Kidney (tissue), 14 donors: ENCODE measurements around the gene GPATCH8. TPM values are rescaled to one million over a fixed set of nuclear protein-coding genes. Genes with fewer than 3 reads are reported as not detected.

ENCODE experiments used
- DNase-seq, 5 donors: peaks; one replicate each; pipeline ENCODE4 v3.0.0-alpha.2; 2013 to 2020
- FAIRE-seq: peaks from 2 replicates; lab custom pipeline; 2012; peaks lifted over from hg19 to GRCh38; lab: Jason Lieb, UNC
- H3K27ac ChIP-seq, 2 donors: one replicate each; pipeline ENCODE4 v1.7.0; 2013; ENCODE audit warnings: low read depth in 2 of 2, low read length in 2 of 2, inconsistent platforms in 1 of 2
- H3K27me3 ChIP-seq: one replicate; pipeline ENCODE4 v1.7.1; 2013; ENCODE audit warnings: low read length, inconsistent platforms; ENCODE audit not compliant: control insufficient read depth, insufficient read depth
- H3K36me3 ChIP-seq, 3 donors: one replicate each; pipeline versions ENCODE4 v1.7.0 to v1.7.1; 2013; ENCODE audit warnings: low read length in 3 of 3, control low read depth in 1 of 3, inconsistent platforms in 1 of 3; ENCODE audit not compliant: insufficient read depth in 3 of 3, control insufficient read depth in 2 of 3
- H3K4me1 ChIP-seq, 3 donors: one replicate each; pipeline versions ENCODE4 v1.7.0 to v1.7.1; 2013; ENCODE audit warnings: low read length in 3 of 3, inconsistent platforms in 1 of 3, low read depth in 1 of 3; ENCODE audit not compliant: control insufficient read depth in 2 of 3, insufficient read depth in 2 of 3
- H3K4me3 ChIP-seq, 3 donors: one replicate each; pipeline versions ENCODE4 v1.7.0 to v1.8.1; 2013; ENCODE audit warnings: low read length in 3 of 3, control low read depth in 1 of 3, inconsistent platforms in 1 of 3
- H3K9ac ChIP-seq, 3 donors: one replicate each; pipeline versions ENCODE4 v1.7.0 to v1.7.1; 2013; ENCODE audit warnings: low read length in 3 of 3, control low read depth in 1 of 3, inconsistent platforms in 1 of 3
- H3K9me3 ChIP-seq, 3 donors: one replicate each; pipeline versions ENCODE4 v1.7.0 to v1.7.1; 2013; ENCODE audit warnings: low read length in 3 of 3, control low read depth in 1 of 3, inconsistent platforms in 1 of 3; ENCODE audit not compliant: control insufficient read depth in 2 of 3, insufficient read depth in 1 of 3
- CTCF ChIP-seq: IDR thresholded peaks from 3 replicates; pipeline ENCODE4 v1.5.1; 2012; ENCODE audit warnings: mild to moderate bottlenecking, moderate library complexity, borderline replicate concordance; ENCODE audit not compliant: insufficient read depth; ENCODE audit errors: extremely low read depth
- intact Hi-C: fragments of 100-400 bp; cut with DNase I; formaldehyde crosslinking; loops from one replicate; pipeline ENCODE4 v1.11.1; 2022
- polyA plus RNA-seq: library from polyadenylated mRNA; stranded (reverse); fragments of 350-450 nt; fragmentation: Illumina TruSeq; extraction: RNeasy Lipid Tissue Mini Kit (QIAGEN cat#74804); gene quantifications from one replicate; pipeline ENCODE4 v1.2.3, GENCODE V29; 2014; ENCODE audit warnings: low read depth, low replicate concordance; ENCODE audit not compliant: insufficient read depth
- total RNA-seq: library from RNA; stranded (reverse); fragmentation: NEBNext Ultra II Directional; extraction: Animal tissue kit (Norgen Biotek cat#: 25700); gene quantifications from one replicate; pipeline ENCODE4 v1.2.1, GENCODE V29; 2021
- donor health status: control.
- donor health status: control.
- donor health status: control.
- donor health status: control.
- donor health status: control.
- donor health status: DM: yes; HTN: yes; CAD: no.
- donor health status: Normal renal cell carcinoma (clear cell type).

Gene GPATCH8
- total and polyA plus RNA-seq, 2 donors from 2014 or later = 3.5 to 47.0 TPM

- Histone ChIP-seq H3K4me1 (peaks cover 0 to 11% (median 0%) of the 10 kb centered on the region in 3 donors), H3K36me3 (no peaks in the 10 kb centered on the region), H3K27me3 (no peaks in the 10 kb centered on the region), H3K27ac (no peak overlapping the region), H3K9me3 (no peaks in the 10 kb centered on the region), H3K9ac (no peak overlapping the region), H3K4me3 (no peak overlapping the region)
- TF ChIP-seq CTCF = no peak
- DNase-seq (peak in 1 of 5 donors; percentile 51), FAIRE-seq (no peak)
- intact Hi-C loops = no loop called here
Measured at GRCh38 chr17:44383861-44384260, 119.3 kb downstream of the GPATCH8 start.

- peak in 1 of 5 donors; percentile 67 for DNase-seq
- FAIRE-seq = no peak
- no peaks in the 10 kb centered on the region for H3K36me3 ChIP-seq
- peaks cover 0 to 11% (median 0%) of the 10 kb centered on the region in 3 donors for H3K4me1 ChIP-seq
- no peaks in the 10 kb centered on the region for H3K27me3 ChIP-seq
- TF ChIP-seq CTCF = no peak
- H3K9me3 ChIP-seq = no peaks in the 10 kb centered on the region
- no peak overlapping the region for H3K4me3 ChIP-seq
- H3K27ac ChIP-seq = no peak overlapping the region
- no peak overlapping the region for H3K9ac ChIP-seq
- intact Hi-C loops = no loop called here
Measured at GRCh38 chr17:44383363-44383762, 119.8 kb downstream of the GPATCH8 start.

- no peak for TF ChIP-seq CTCF
- DNase-seq (peak in 1 of 5 donors; percentile 51), FAIRE-seq (no peak)
- Histone ChIP-seq H3K36me3 (no peaks in the 10 kb centered on the region), H3K9me3 (no peaks in the 10 kb centered on the region), H3K27ac (no peak overlapping the region), H3K4me1 (peaks cover 0 to 11% (median 0%) of the 10 kb centered on the region in 3 donors), H3K9ac (no peak overlapping the region), H3K27me3 (no peaks in the 10 kb centered on the region), H3K4me3 (no peak overlapping the region)
- intact Hi-C loops = no loop called here
Measured at GRCh38 chr17:44382917-44383316, 120.3 kb downstream of the GPATCH8 start.

GRCh38 chr17:44381810-44382305 is 121.3 kb downstream of the GPATCH8 start:
- H3K27ac ChIP-seq = no peak overlapping the region
- no peaks in the 10 kb centered on the region for H3K36me3 ChIP-seq
- H3K4me1 ChIP-seq = peaks cover 0 to 11% (median 0%) of the 10 kb centered on the region in 3 donors
- no peaks in the 10 kb centered on the region for H3K9me3 ChIP-seq
- H3K4me3 ChIP-seq = no peak overlapping the region
- no peak for FAIRE-seq
- no peak overlapping the region for H3K9ac ChIP-seq
- intact Hi-C loops = no loop called here
- H3K27me3 ChIP-seq = no peaks in the 10 kb centered on the region
- DNase-seq = peak in 1 of 5 donors; percentile 12
- no peak for TF ChIP-seq CTCF
